ENCODE measurements around the gene NINJ2.

- TF ChIP-seq, protein P1, sequence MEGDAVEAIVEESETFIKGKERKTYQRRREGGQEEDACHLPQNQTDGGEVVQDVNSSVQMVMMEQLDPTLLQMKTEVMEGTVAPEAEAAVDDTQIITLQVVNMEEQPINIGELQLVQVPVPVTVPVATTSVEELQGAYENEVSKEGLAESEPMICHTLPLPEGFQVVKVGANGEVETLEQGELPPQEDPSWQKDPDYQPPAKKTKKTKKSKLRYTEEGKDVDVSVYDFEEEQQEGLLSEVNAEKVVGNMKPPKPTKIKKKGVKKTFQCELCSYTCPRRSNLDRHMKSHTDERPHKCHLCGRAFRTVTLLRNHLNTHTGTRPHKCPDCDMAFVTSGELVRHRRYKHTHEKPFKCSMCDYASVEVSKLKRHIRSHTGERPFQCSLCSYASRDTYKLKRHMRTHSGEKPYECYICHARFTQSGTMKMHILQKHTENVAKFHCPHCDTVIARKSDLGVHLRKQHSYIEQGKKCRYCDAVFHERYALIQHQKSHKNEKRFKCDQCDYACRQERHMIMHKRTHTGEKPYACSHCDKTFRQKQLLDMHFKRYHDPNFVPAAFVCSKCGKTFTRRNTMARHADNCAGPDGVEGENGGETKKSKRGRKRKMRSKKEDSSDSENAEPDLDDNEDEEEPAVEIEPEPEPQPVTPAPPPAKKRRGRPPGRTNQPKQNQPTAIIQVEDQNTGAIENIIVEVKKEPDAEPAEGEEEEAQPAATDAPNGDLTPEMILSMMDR (IDR thresholded peaks at IDR 0.05): no peak
- no peak for TF ChIP-seq POLR2A (IDR thresholded peaks at IDR 0.05)
Measured at GRCh38 chr12:644303-644639, 19.0 kb downstream of the NINJ2 start.

All from right lobe of liver (tissue), 4 donors.